ENCODE data around the gene ARID2. TPM values are rescaled to one million over a fixed set of nuclear protein-coding genes. Genes with fewer than 3 reads are reported as not detected.

The ARID2 gene
- total and polyA plus RNA-seq, 10 of the 15 experiments (the other 5 are each of a cell fraction or from before 2014, with no cell fraction given), result 9.2 to 29.8 (median 20.3) TPM

- FAIRE-seq (no peak), DNase-seq (ENCODE audit: low read depth, low spot score) (no peak), ATAC-seq (no peak)
- Histone ChIP-seq H3K9me3 (replicated peaks; ENCODE audit: control insufficient read depth, insufficient read depth, low read length) (peaks cover 7% of the 10 kb centered on the region; the same call in 2 of the 3 replicates), H3K27ac (ENCODE audit: control insufficient read depth, insufficient read depth) (no peak overlapping the region), H3K27me3 (replicated peaks in 1 of 2; ENCODE audit: control insufficient read depth in 2 of 2, insufficient read depth in 2 of 2, low read length in 1 of 2) (no peaks in the 10 kb centered on the region), H3K4me3 (no peak overlapping the region), H3K36me3 (ENCODE audit: control insufficient read depth in 2 of 2, insufficient read depth in 2 of 2, low read length in 1 of 2) (peaks cover 2 to 9% of the 10 kb centered on the region in 2 experiments; a peak in 3 of 4 replicates), H3K9ac (ENCODE audit: control insufficient read depth, insufficient read depth, low read length) (no peak overlapping the region), H4K20me1 (ENCODE audit: control insufficient read depth, insufficient read depth) (no peaks in the 10 kb centered on the region), H2AFZ (ENCODE audit: control insufficient read depth, low read depth, low read length) (no peak overlapping the region), H3K79me2 (ENCODE audit: control insufficient read depth, insufficient read depth, low read length) (no peaks in the 10 kb centered on the region), H3K4me2 (ENCODE audit: control insufficient read depth, insufficient read depth) (no peak overlapping the region), H3K4me1 (ENCODE audit: control insufficient read depth, insufficient read depth, low read length) (no peaks in the 10 kb centered on the region)
- intact Hi-C loops (cut with micrococcal nuclease; ENCODE audit: unreplicated experiment) (no loop called here), in situ Hi-C loops (cut with MboI) (no loop called here)
- WGBS (ENCODE audit: insufficient coverage, insufficient replicate concordance, low lambda C conversion rate, missing lambda C conversion rate), result 97% methylated on average over 5 of the region's 5 CpGs
- POLR2A ChIA-PET, result interaction anchor here (0.6 kb wide), 1 partner anchor 167 kb away, joined by 3 read pairs; no protein-coding TSS in a partner anchor
- TF ChIP-seq MYB (IDR thresholded peaks at IDR 0.05; ENCODE audit: borderline replicate concordance, low read depth, low read length) (no peak), BCLAF1 (IDR thresholded peaks at IDR 0.05) (no peak), TARDBP (IDR thresholded peaks at IDR 0.05; ENCODE audit: borderline replicate concordance) (no peak)
- CTCF ChIA-PET, result interaction anchor here (0.9 to 1.7 kb wide), 4 partner anchors 9 to 344 kb away, joined by 4 to 6 read pairs (median 4); no protein-coding TSS in a partner anchor
- RAD21 ChIA-PET (ENCODE audit: unreplicated experiment), result interaction anchor here (0.7 kb wide), 1 partner anchor 172 kb away, joined by 3 read pairs; no protein-coding TSS in a partner anchor
- no TSS peak for BruUV-seq (replicated peaks)
- SMC1A ChIA-PET (ENCODE audit: uncharacterized antibody, unreplicated experiment), result interaction anchor here (1.6 kb wide), 1 partner anchor 98 kb away, joined by 3 read pairs; no protein-coding TSS in a partner anchor
Observed at GRCh38 chr12:45887544-45887943, 158.0 kb downstream of the ARID2 start.

- no peaks in the 10 kb centered on the region for H3K79me2 ChIP-seq (ENCODE audit: control insufficient read depth, insufficient read depth, low read length)
- ChIA-PET CTCF (no interaction called here), POLR2A (no interaction called here), RAD21 (ENCODE audit: unreplicated experiment) (no interaction called here), SMC1A (ENCODE audit: uncharacterized antibody, unreplicated experiment) (no interaction called here)
- peaks cover 4 to 20% of the 10 kb centered on the region in 2 experiments for H3K36me3 ChIP-seq (ENCODE audit: control insufficient read depth in 2 of 2, insufficient read depth in 2 of 2, low read length in 1 of 2)
- H3K4me1 ChIP-seq (ENCODE audit: control insufficient read depth, insufficient read depth, low read length), result no peaks in the 10 kb centered on the region
- no peak overlapping the region for H3K27ac ChIP-seq (ENCODE audit: control insufficient read depth, insufficient read depth)
- H3K4me2 ChIP-seq (ENCODE audit: control insufficient read depth, insufficient read depth), result no peak overlapping the region
- intact Hi-C loops (cut with micrococcal nuclease; ENCODE audit: unreplicated experiment), result no loop called here
- BruUV-seq (replicated peaks), result no TSS peak
- WGBS (ENCODE audit: insufficient coverage, insufficient replicate concordance, low lambda C conversion rate, missing lambda C conversion rate), result 100% methylated on average over 2 of the region's 2 CpGs
- no peak for ATAC-seq
- H2AFZ ChIP-seq (ENCODE audit: control insufficient read depth, low read depth, low read length), result no peak overlapping the region
- no peaks in the 10 kb centered on the region for H4K20me1 ChIP-seq (ENCODE audit: control insufficient read depth, insufficient read depth)
- H3K9me3 ChIP-seq (replicated peaks; ENCODE audit: control insufficient read depth, insufficient read depth, low read length), result peaks cover 6% of the 10 kb centered on the region; the same call in 1 of the 3 replicates
- H3K4me3 ChIP-seq, result no peak overlapping the region
- H3K27me3 ChIP-seq (replicated peaks in 1 of 2; ENCODE audit: control insufficient read depth in 2 of 2, insufficient read depth in 2 of 2, low read length in 1 of 2), result no peaks in the 10 kb centered on the region
- in situ Hi-C loops (cut with MboI), result no loop called here
- no peak for DNase-seq (ENCODE audit: low read depth, low spot score)
- H3K9ac ChIP-seq (ENCODE audit: control insufficient read depth, insufficient read depth, low read length), result no peak overlapping the region
- TF ChIP-seq NFXL1 (IDR thresholded peaks at IDR 0.05; ENCODE audit: borderline replicate concordance) (no peak), STAT1 (conservative IDR thresholded peaks at IDR 0.05) (no peak), NR2F1 (conservative IDR thresholded peaks at IDR 0.05) (no peak), BCL3 (IDR thresholded peaks at IDR 0.05; ENCODE audit: borderline replicate concordance, insufficient read depth, low read depth, low read length, poor library complexity, severe bottlenecking) (no peak), RUNX3 (IDR thresholded peaks at IDR 0.05; ENCODE audit: low read length) (no peak), GABPA (IDR thresholded peaks at IDR 0.05; ENCODE audit: low read depth) (no peak)
- FAIRE-seq, result no peak
Observed at GRCh38 chr12:45890276-45890675, 160.8 kb downstream of the ARID2 start.
